Tibial nerve (tissue), 4 donors: Measurements from ENCODE around the gene TATDN2.

Source experiments
- EP300 ChIP-seq, 2 donors: sonication (generic); formaldehyde crosslinking; IDR thresholded peaks; one replicate each; pipeline ENCODE4 v1.6.1; 2017; ENCODE audit warnings: antibody characterized with exemption in 2 of 2, mild to moderate bottlenecking in 1 of 2
- POLR2A ChIP-seq, 2 donors: fragments of 450-650 bp; IDR thresholded peaks; one replicate each; pipeline ENCODE4 v1.6.1; 2017; ENCODE audit warnings: antibody characterized with exemption in 2 of 2, mild to moderate bottlenecking in 2 of 2, moderate library complexity in 2 of 2
- TF ChIP-seq, protein P1 (sequence below), 5 experiments: fragments of 200-600 bp in 3 of 5; fragments of 450-650 bp in 2 of 5; sonication (generic) in 3 of 5; IDR thresholded peaks; one replicate each; pipeline ENCODE4 v1.5.1; 2016 to 2019; ENCODE audit warnings: antibody characterized with exemption in 5 of 5, mild to moderate bottlenecking in 3 of 5, moderate library complexity in 2 of 5

DNA sequence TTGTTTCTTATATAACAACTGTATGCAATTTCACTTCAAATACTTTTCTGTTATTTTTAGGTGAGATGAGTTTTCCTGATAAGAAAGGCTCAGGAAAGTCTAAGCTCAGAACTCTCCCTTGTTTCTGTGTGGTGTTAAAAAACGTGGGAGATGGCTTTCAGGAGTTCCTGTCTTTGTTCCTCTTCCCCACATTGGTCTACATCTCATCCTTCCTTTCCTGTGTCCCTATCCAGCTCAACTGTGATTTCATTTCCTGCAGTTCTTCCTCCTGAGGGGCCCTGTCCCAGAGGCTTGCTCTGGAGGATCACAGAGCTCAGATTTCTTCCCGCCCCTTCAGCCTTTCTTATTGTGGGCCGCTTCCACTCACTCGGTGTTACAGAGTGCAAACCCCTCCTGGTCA, 61.5 kb downstream of the TATDN2 start:
- no peak for TF ChIP-seq POLR2A (IDR thresholded peaks at IDR 0.05)
- TF ChIP-seq, protein P1, sequence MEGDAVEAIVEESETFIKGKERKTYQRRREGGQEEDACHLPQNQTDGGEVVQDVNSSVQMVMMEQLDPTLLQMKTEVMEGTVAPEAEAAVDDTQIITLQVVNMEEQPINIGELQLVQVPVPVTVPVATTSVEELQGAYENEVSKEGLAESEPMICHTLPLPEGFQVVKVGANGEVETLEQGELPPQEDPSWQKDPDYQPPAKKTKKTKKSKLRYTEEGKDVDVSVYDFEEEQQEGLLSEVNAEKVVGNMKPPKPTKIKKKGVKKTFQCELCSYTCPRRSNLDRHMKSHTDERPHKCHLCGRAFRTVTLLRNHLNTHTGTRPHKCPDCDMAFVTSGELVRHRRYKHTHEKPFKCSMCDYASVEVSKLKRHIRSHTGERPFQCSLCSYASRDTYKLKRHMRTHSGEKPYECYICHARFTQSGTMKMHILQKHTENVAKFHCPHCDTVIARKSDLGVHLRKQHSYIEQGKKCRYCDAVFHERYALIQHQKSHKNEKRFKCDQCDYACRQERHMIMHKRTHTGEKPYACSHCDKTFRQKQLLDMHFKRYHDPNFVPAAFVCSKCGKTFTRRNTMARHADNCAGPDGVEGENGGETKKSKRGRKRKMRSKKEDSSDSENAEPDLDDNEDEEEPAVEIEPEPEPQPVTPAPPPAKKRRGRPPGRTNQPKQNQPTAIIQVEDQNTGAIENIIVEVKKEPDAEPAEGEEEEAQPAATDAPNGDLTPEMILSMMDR (IDR thresholded peaks at IDR 0.05) = no peak
- no peak for TF ChIP-seq EP300 (IDR thresholded peaks at IDR 0.05)
